Right lobe of liver (tissue), 4 donors: ENCODE measurements around the gene SACM1L.

Experiments used
- CTCF ChIP-seq, 4 donors: fragments of 200-600 bp in 3 of 4; fragments of 450-650 bp in 1 of 4; IDR thresholded peaks; one replicate each; pipeline versions ENCODE4 v1.5.1 to v1.8.0; 2016 to 2022; ENCODE audit warnings: antibody characterized with exemption in 4 of 4, mild to moderate bottlenecking in 2 of 4
- POLR2A ChIP-seq: fragments of 450-650 bp; IDR thresholded peaks from one replicate; pipeline ENCODE4 v1.6.1; 2017; ENCODE audit warnings: antibody characterized with exemption, mild to moderate bottlenecking
- donor health status: DM: no; HTN: no; CAD: no.
- donor health status: DM: no; HTN: no; CAD: no.
- donor health status: DM: no; HTN: yes; CAD: no.

GRCh38 chr3:45730409-45731154 lies 41.4 kb downstream of the SACM1L start:
- TF ChIP-seq CTCF (IDR thresholded peaks at IDR 0.05), result no peak
- no peak for TF ChIP-seq POLR2A
